Keratinocyte (primary cell): Measurements from ENCODE around the gene NADSYN1. TPM values are rescaled to one million over a fixed set of nuclear protein-coding genes. Genes with fewer than 3 reads are reported as not detected.

Experiments used
- DNase-seq: peaks from one replicate; pipeline ENCODE4 v3.0.0-alpha.2; 2011; ENCODE audit warnings: low read depth, missing footprints, low spot score
- FAIRE-seq: peaks from 2 replicates; lab custom pipeline; 2011; peaks lifted over from hg19 to GRCh38; lab: Jason Lieb, UNC
- H2AFZ ChIP-seq: 2 replicates; pipeline ENCODE4 v1.6.0; 2012; ENCODE audit warnings: low read length, control low read depth, inconsistent platforms; ENCODE audit not compliant: control insufficient read depth
- H3K27ac ChIP-seq: 2 replicates; pipeline ENCODE4 v1.5.1; 2011; ENCODE audit warnings: low read length; ENCODE audit not compliant: control insufficient read depth, insufficient read depth
- H3K27me3 ChIP-seq: 3 replicates; pipeline ENCODE4 v1.6.0; 2011; ENCODE audit warnings: low read length; ENCODE audit not compliant: control insufficient read depth, insufficient read depth; ENCODE audit errors: extremely low read depth
- H3K36me3 ChIP-seq, 2 experiments: 2 replicates in 1 of 2; 3 replicates in 1 of 2; pipeline ENCODE4 v1.5.1; 2011; ENCODE audit warnings: low read length in 2 of 2, mild to moderate bottlenecking in 1 of 2; ENCODE audit not compliant: control insufficient read depth in 2 of 2, insufficient read depth in 2 of 2; ENCODE audit errors: extremely low read depth in 1 of 2
- H3K4me1 ChIP-seq: 3 replicates; pipeline ENCODE4 v1.5.1; 2011; ENCODE audit warnings: low read length; ENCODE audit not compliant: control insufficient read depth, insufficient read depth; ENCODE audit errors: extremely low read depth
- H3K4me2 ChIP-seq: 3 replicates; pipeline ENCODE4 v1.6.0; 2011; ENCODE audit warnings: low read depth, low read length; ENCODE audit not compliant: control insufficient read depth, insufficient read depth; ENCODE audit errors: extremely low read depth
- H3K4me3 ChIP-seq, 3 experiments: fragments of 200-600 bp in 1 of 3; sonication (generic) in 1 of 3; 2 replicates in 2 of 3; 3 replicates in 1 of 3; pipeline ENCODE4 v1.5.1; 2011 to 2016; ENCODE audit warnings: low read length in 3 of 3, mild to moderate bottlenecking in 3 of 3, control low read depth in 2 of 3, inconsistent platforms in 1 of 3, low read depth in 1 of 3, mixed read lengths in 1 of 3, mixed run types in 1 of 3, moderate library complexity in 1 of 3; ENCODE audit not compliant: control insufficient read depth in 2 of 3, insufficient read depth in 2 of 3; ENCODE audit errors: extremely low read depth in 1 of 3
- H3K79me2 ChIP-seq: 2 replicates; pipeline ENCODE4 v1.6.0; 2012; ENCODE audit warnings: low read length; ENCODE audit not compliant: control insufficient read depth, insufficient read depth
- H3K9ac ChIP-seq: 3 replicates; pipeline ENCODE4 v1.6.0; 2011; ENCODE audit warnings: low read length; ENCODE audit not compliant: control insufficient read depth, insufficient read depth; ENCODE audit errors: extremely low read depth
- H3K9me1 ChIP-seq: 3 replicates; pipeline ENCODE4 v1.6.0; 2011; ENCODE audit warnings: low read length; ENCODE audit not compliant: control insufficient read depth, insufficient read depth; ENCODE audit errors: extremely low read depth
- H3K9me3 ChIP-seq: 2 replicates; pipeline ENCODE4 v1.5.1; 2012; ENCODE audit warnings: low read depth, low read length; ENCODE audit not compliant: control insufficient read depth
- H4K20me1 ChIP-seq: 3 replicates; pipeline ENCODE4 v1.6.0; 2011; ENCODE audit warnings: low read length; ENCODE audit not compliant: control insufficient read depth, insufficient read depth; ENCODE audit errors: extremely low read depth
- CTCF ChIP-seq, 3 experiments: IDR thresholded peaks in 1 of 3; conservative IDR thresholded peaks in 1 of 3; optimal IDR thresholded peaks in 1 of 3; 2 replicates in 2 of 3; 3 replicates in 1 of 3; pipeline versions ENCODE3 to v1.5.1; 2011; ENCODE audit warnings: low read length in 3 of 3, mild to moderate bottlenecking in 3 of 3, moderate library complexity in 2 of 3, control low read depth in 1 of 3, inconsistent platforms in 1 of 3; ENCODE audit not compliant: insufficient read depth in 2 of 3; ENCODE audit errors: extremely low read depth in 1 of 3
- EZH2 ChIP-seq: IDR thresholded peaks from one replicate; pipeline ENCODE4 v1.6.1; 2012; ENCODE audit warnings: inconsistent platforms, mild to moderate bottlenecking, low read length, moderate library complexity
- dilution Hi-C: fragments of 300-500 bp; cut with MboI; formaldehyde crosslinking; loops from one replicate; pipeline ENCODE4 v1.7.0; 2020; ENCODE audit warnings: low sequenced_read_pairs; ENCODE audit not compliant: extremely low pct_ligation_motif_present
- polyA plus RNA-seq, 5 experiments: library from polyadenylated mRNA; depleted of rRNA in 3 of 5; stranded (reverse) in 3 of 5; stranded (forward) in 1 of 5; unstranded in 1 of 5; fragments of >200 nt; gene quantifications; 1 replicate in 1 of 5; 2 replicates in 3 of 5; 3 replicates in 1 of 5; pipeline versions ENCODE4 v1.2.1 to v1.2.3, GENCODE V29; 2011 to 2012; ENCODE audit warnings: missing spikeins in 2 of 5, low read depth in 1 of 5, low replicate concordance in 1 of 5

The NADSYN1 gene
- polyA plus RNA-seq, 1 donor (not counting 4 experiments of a cell fraction or from before 2014, with no cell fraction given) = 51.5 TPM

DNA sequence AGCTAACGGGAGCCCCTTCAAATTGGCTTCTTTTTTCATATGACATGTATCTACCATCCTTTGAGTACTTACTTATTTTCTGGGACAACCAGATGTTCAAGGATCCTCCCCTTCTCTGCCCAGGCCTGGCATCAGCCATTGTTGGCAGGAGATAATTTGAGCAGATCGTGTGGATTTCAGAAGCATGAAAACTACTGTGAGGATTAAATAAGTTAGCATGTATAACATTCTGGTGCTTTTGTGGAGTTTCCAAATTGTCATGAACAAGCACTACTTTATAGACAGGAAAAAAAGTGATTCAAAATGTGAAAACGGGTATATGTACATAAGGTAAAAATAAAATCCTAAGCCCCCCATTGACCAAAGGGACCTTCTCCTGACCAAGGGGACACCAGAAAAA, 2.1 kb upstream of the NADSYN1 start:
- Histone ChIP-seq H3K4me1 (peaks cover 47% of the 10 kb centered on the region), H3K4me2 (no peak overlapping the region), H3K27ac (no peak overlapping the region), H3K27me3 (no peaks in the 10 kb centered on the region), H3K36me3 (peaks cover 11 to 19% of the 10 kb centered on the region in 2 experiments), H3K9ac (no peak overlapping the region), H3K9me1 (peaks cover 2% of the 10 kb centered on the region), H2AFZ (no peak overlapping the region), H3K79me2 (peaks cover 42% of the 10 kb centered on the region), H3K4me3 (no peak overlapping the region), H3K9me3 (no peaks in the 10 kb centered on the region), H4K20me1 (peaks cover 5% of the 10 kb centered on the region)
- FAIRE-seq (no peak), DNase-seq (no peak)
- TF ChIP-seq CTCF (optimal IDR thresholded peaks at IDR 0.05 in 1 of 3, IDR thresholded peaks at IDR 0.05 in 1 of 3, conservative IDR thresholded peaks at IDR 0.05 in 1 of 3; ENCODE audit: extremely low read depth in 1 of 3, insufficient read depth in 2 of 3, low read length in 3 of 3) = no peak
- TF ChIP-seq EZH2 = no peak
- dilution Hi-C loops = no loop called here

- H3K4me1 ChIP-seq = peaks cover 40% of the 10 kb centered on the region
- no peak for FAIRE-seq
- H3K4me3 ChIP-seq = peak overlapping the region in 2 of 3 experiments; percentile 74 to 89
- peak overlapping the region; percentile 81 for H3K4me2 ChIP-seq
- no peak overlapping the region for H3K9ac ChIP-seq
- H2AFZ ChIP-seq = no peak overlapping the region
- TF ChIP-seq CTCF (optimal IDR thresholded peaks at IDR 0.05 in 1 of 3, IDR thresholded peaks at IDR 0.05 in 1 of 3, conservative IDR thresholded peaks at IDR 0.05 in 1 of 3; ENCODE audit: extremely low read depth in 1 of 3, insufficient read depth in 2 of 3, low read length in 3 of 3) (no peak), EZH2 (no peak)
- no peaks in the 10 kb centered on the region for H3K27me3 ChIP-seq
- peaks cover 35% of the 10 kb centered on the region for H3K79me2 ChIP-seq
- peaks cover 4% of the 10 kb centered on the region for H4K20me1 ChIP-seq
- peak overlapping the region; percentile 32 for H3K27ac ChIP-seq
- H3K9me3 ChIP-seq = no peaks in the 10 kb centered on the region
- dilution Hi-C loops = no loop called here
- H3K9me1 ChIP-seq = peaks cover 2% of the 10 kb centered on the region
- no peak for DNase-seq
- H3K36me3 ChIP-seq = peaks cover 14 to 19% of the 10 kb centered on the region in 2 experiments
These were observed 1.3 kb upstream of the NADSYN1 start for GRCh38 chr11:71451596-71452198.
